NCI-H2171 treated with DMSO at 0.1 percent for 48 hours (cell line): ENCODE data around the gene BICD1.

ENCODE experiments used
- DNase-seq: peaks from one replicate; lab custom pipeline; 2025; lab: John Stamatoyannopoulos, UW

BICD1 gene

GRCh38 chr12:32104572-32105355 is 1.9 kb upstream of the BICD1 start:
- no peak for DNase-seq

- no peak for DNase-seq
These were observed 596 bp upstream of the BICD1 start for GRCh38 chr12:32105986-32106516.

GRCh38 chr12:32107359-32108267 is 966 bp downstream of the BICD1 start:
- DNase-seq, result peak; percentile 58

GRCh38 chr12:32108787-32109186 is 2.1 kb downstream of the BICD1 start:
- DNase-seq, result peak; percentile 40

- DNase-seq, result no peak
These were observed 3.8 kb downstream of the BICD1 start for GRCh38 chr12:32110417-32110816.

- DNase-seq, result no peak
These were observed 4.3 kb downstream of the BICD1 start for GRCh38 chr12:32110942-32111341.

GRCh38 chr12:32115404-32116104 is 8.9 kb downstream of the BICD1 start:
- DNase-seq, result peak; percentile 30

- no peak for DNase-seq
These were observed 10.2 kb downstream of the BICD1 start for GRCh38 chr12:32116897-32117296.

GRCh38 chr12:32117316-32117715 is 10.7 kb downstream of the BICD1 start:
- no peak for DNase-seq

GRCh38 chr12:32118806-32119205 is 12.2 kb downstream of the BICD1 start:
- DNase-seq, result no peak

GRCh38 chr12:32120419-32120818 is 13.8 kb downstream of the BICD1 start:
- DNase-seq, result no peak

- DNase-seq, result peak; percentile 20
These were observed 18.0 kb downstream of the BICD1 start for GRCh38 chr12:32124637-32125036.

- no peak for DNase-seq
These were observed 18.9 kb downstream of the BICD1 start for GRCh38 chr12:32125455-32126084.

- DNase-seq, result no peak
These were observed 20.1 kb downstream of the BICD1 start for GRCh38 chr12:32126720-32127119.

GRCh38 chr12:32131666-32132065 is 25.0 kb downstream of the BICD1 start:
- DNase-seq, result no peak

GRCh38 chr12:32134101-32134888 is 27.6 kb downstream of the BICD1 start:
- DNase-seq, result no peak

- DNase-seq, result no peak
These were observed 29.3 kb downstream of the BICD1 start for GRCh38 chr12:32135967-32136366.

GRCh38 chr12:32136404-32136803 is 29.8 kb downstream of the BICD1 start:
- DNase-seq, result no peak

- peak; percentile 69 for DNase-seq
These were observed 32.4 kb downstream of the BICD1 start for GRCh38 chr12:32139064-32139421.

- DNase-seq, result peak; percentile 97
These were observed 34.2 kb downstream of the BICD1 start for GRCh38 chr12:32140877-32141276.

- no peak for DNase-seq
These were observed 38.4 kb downstream of the BICD1 start for GRCh38 chr12:32145096-32145495.
